ENCODE measurements around the gene PLPPR2. TPM values are rescaled to one million over a fixed set of nuclear protein-coding genes. Genes with fewer than 3 reads are reported as not detected.
"Not testable (repeated sequence)": the region's sequence is repeated elsewhere in the genome, so short reads cannot be mapped to it uniquely, and the experiment has no call there.

The PLPPR2 gene
- total RNA-seq, 2 experiments from 2014 or later: 8.2 TPM

- Mint-ChIP-seq H3K4me1 (ENCODE audit: low read depth) (no peaks in the 10 kb centered on the region), H3K27ac (no peak overlapping the region), H3K27me3 (no peaks in the 10 kb centered on the region), H3K9me3 (no peaks in the 10 kb centered on the region), H3K36me3 (ENCODE audit: low read depth) (peaks cover 29% of the 10 kb centered on the region), H3K4me3 (no peak overlapping the region)
- no peak for DNase-seq
- no peaks in the 10 kb centered on the region for H3K27me3 ChIP-seq (ENCODE audit: control insufficient read depth in 1 of 2, insufficient read depth in 2 of 2, low read length in 2 of 2)
- ChIA-PET POLR2A (no interaction called here), CTCF (no interaction called here)
- intact Hi-C loops (cut with DNase I, micrococcal nuclease): no loop called here
- H3K27ac ChIP-seq (ENCODE audit: low read depth in 1 of 2, low read length in 2 of 2): no peak overlapping the region
- no peak overlapping the region for H3K4me3 ChIP-seq (ENCODE audit: low read length)
- peaks cover 5% of the 10 kb centered on the region for H3K36me3 ChIP-seq (ENCODE audit: insufficient read depth, low read length)
- no peak for TF ChIP-seq CTCF (IDR thresholded peaks at IDR 0.05)
- peaks cover 0 to 2% of the 10 kb centered on the region in 2 experiments for H3K9me3 ChIP-seq (ENCODE audit: control insufficient read depth in 1 of 2, insufficient read depth in 1 of 2, low read length in 2 of 2)
- H3K4me1 ChIP-seq (ENCODE audit: insufficient read depth, low read length): no peaks in the 10 kb centered on the region
- no peak for ATAC-seq (ENCODE audit: poor library complexity)
Measured at GRCh38 chr19:11330127-11330526, 25.1 kb upstream of the PLPPR2 start.

GRCh38 chr19:11331502-11331901 is 23.7 kb upstream of the PLPPR2 start:
- CTCF ChIA-PET: no interaction called here
- H3K27ac Mint-ChIP-seq: no peak overlapping the region
- peaks cover 43% of the 10 kb centered on the region for H3K36me3 Mint-ChIP-seq (ENCODE audit: low read depth)
- Histone ChIP-seq H3K9me3 (ENCODE audit: control insufficient read depth in 1 of 2, insufficient read depth in 1 of 2, low read length in 2 of 2) (peaks cover 0 to 9% of the 10 kb centered on the region in 2 experiments), H3K27ac (ENCODE audit: low read depth in 1 of 2, low read length in 2 of 2) (no peak overlapping the region), H3K36me3 (ENCODE audit: insufficient read depth, low read length) (peaks cover 14% of the 10 kb centered on the region), H3K27me3 (ENCODE audit: control insufficient read depth in 1 of 2, insufficient read depth in 2 of 2, low read length in 2 of 2) (no peaks in the 10 kb centered on the region), H3K4me1 (ENCODE audit: insufficient read depth, low read length) (no peaks in the 10 kb centered on the region), H3K4me3 (ENCODE audit: low read length) (no peak overlapping the region)
- POLR2A ChIA-PET: no interaction called here
- no peak overlapping the region for H3K4me3 Mint-ChIP-seq
- intact Hi-C loops (cut with DNase I, micrococcal nuclease): no loop called here
- H3K4me1 Mint-ChIP-seq (ENCODE audit: low read depth): no peaks in the 10 kb centered on the region
- TF ChIP-seq CTCF (IDR thresholded peaks at IDR 0.05): no peak
- ATAC-seq (ENCODE audit: poor library complexity): no peak
- H3K27me3 Mint-ChIP-seq: no peaks in the 10 kb centered on the region
- no peaks in the 10 kb centered on the region for H3K9me3 Mint-ChIP-seq
- DNase-seq: no peak

GRCh38 chr19:11332822-11333221 is 22.4 kb upstream of the PLPPR2 start:
- no peak for ATAC-seq (ENCODE audit: poor library complexity)
- Mint-ChIP-seq H3K9me3 (no peaks in the 10 kb centered on the region), H3K4me3 (no peak overlapping the region), H3K36me3 (ENCODE audit: low read depth) (peaks cover 44% of the 10 kb centered on the region), H3K27me3 (no peaks in the 10 kb centered on the region), H3K27ac (no peak overlapping the region), H3K4me1 (ENCODE audit: low read depth) (peaks cover 9% of the 10 kb centered on the region)
- no peak for TF ChIP-seq CTCF (IDR thresholded peaks at IDR 0.05)
- POLR2A ChIA-PET: interaction anchor here (1.1 kb wide), 1 partner anchor 42 kb away, joined by 3 read pairs; no protein-coding TSS in a partner anchor
- intact Hi-C loops (cut with DNase I, micrococcal nuclease): no loop called here
- H3K4me1 ChIP-seq (ENCODE audit: insufficient read depth, low read length): peaks cover 10% of the 10 kb centered on the region
- no peaks in the 10 kb centered on the region for H3K27me3 ChIP-seq (ENCODE audit: control insufficient read depth in 1 of 2, insufficient read depth in 2 of 2, low read length in 2 of 2)
- no peak overlapping the region for H3K27ac ChIP-seq (ENCODE audit: low read depth in 1 of 2, low read length in 2 of 2)
- CTCF ChIA-PET: no interaction called here
- H3K4me3 ChIP-seq (ENCODE audit: low read length): no peak overlapping the region
- H3K36me3 ChIP-seq (ENCODE audit: insufficient read depth, low read length): peaks cover 14% of the 10 kb centered on the region
- peaks cover 0 to 9% of the 10 kb centered on the region in 2 experiments for H3K9me3 ChIP-seq (ENCODE audit: control insufficient read depth in 1 of 2, insufficient read depth in 1 of 2, low read length in 2 of 2)
- DNase-seq: no peak

GRCh38 chr19:11333838-11334237 is 21.4 kb upstream of the PLPPR2 start:
- H3K27me3 ChIP-seq (ENCODE audit: control insufficient read depth in 1 of 2, insufficient read depth in 2 of 2, low read length in 2 of 2); H3K27ac Mint-ChIP-seq; ATAC-seq (ENCODE audit: poor library complexity); H3K9me3 ChIP-seq (ENCODE audit: control insufficient read depth in 1 of 2, insufficient read depth in 1 of 2, low read length in 2 of 2); H3K27me3 Mint-ChIP-seq; H3K4me3 Mint-ChIP-seq; H3K9me3 Mint-ChIP-seq; intact Hi-C loops (cut with DNase I, micrococcal nuclease); DNase-seq; H3K27ac ChIP-seq (ENCODE audit: low read depth in 1 of 2, low read length in 2 of 2); CTCF ChIA-PET; POLR2A ChIA-PET; H3K4me3 ChIP-seq (ENCODE audit: low read length): not testable (repeated sequence)
- Mint-ChIP-seq H3K36me3 (ENCODE audit: low read depth) (peaks cover 44% of the 10 kb centered on the region), H3K4me1 (ENCODE audit: low read depth) (peaks cover 18% of the 10 kb centered on the region)
- H3K36me3 ChIP-seq (ENCODE audit: insufficient read depth, low read length): peaks cover 14% of the 10 kb centered on the region
- H3K4me1 ChIP-seq (ENCODE audit: insufficient read depth, low read length): peaks cover 20% of the 10 kb centered on the region
